ENCODE measurements around the gene GMPPB. TPM values are rescaled to one million over a fixed set of nuclear protein-coding genes. Genes with fewer than 3 reads are reported as not detected.
"Not testable (repeated sequence)": the region's sequence is repeated elsewhere in the genome, so short reads cannot be mapped to it uniquely, and the experiment has no call there.

The GMPPB gene
- polyA plus RNA-seq, 4 donors: 12.8 to 19.4 (median 14.1) TPM

GRCh38 chr3:49714728-49715550 is 8.8 kb downstream of the GMPPB start:
- no peak for DNase-seq (ENCODE audit: low read depth in 4 of 4, low spot score in 3 of 4)

- DNase-seq (ENCODE audit: low read depth in 4 of 4, low spot score in 3 of 4): no peak
Measured at GRCh38 chr3:49713336-49714105, 10.2 kb downstream of the GMPPB start.

GRCh38 chr3:49712631-49713317 is 11.0 kb downstream of the GMPPB start:
- no peak for DNase-seq (ENCODE audit: low read depth in 4 of 4, low spot score in 3 of 4)

- DNase-seq (ENCODE audit: low read depth in 4 of 4, low spot score in 3 of 4): no peak
Measured at GRCh38 chr3:49712166-49712565, 11.6 kb downstream of the GMPPB start.

GRCh38 chr3:49711489-49711888 is 12.3 kb downstream of the GMPPB start:
- DNase-seq (ENCODE audit: low read depth in 4 of 4, low spot score in 3 of 4): no peak

GRCh38 chr3:49709852-49710251 is 13.9 kb downstream of the GMPPB start:
- no peak for DNase-seq (ENCODE audit: low read depth in 4 of 4, low spot score in 3 of 4)

- no peak for DNase-seq (ENCODE audit: low read depth in 4 of 4, low spot score in 3 of 4)
Measured at GRCh38 chr3:49707113-49707480, 16.7 kb downstream of the GMPPB start.

- no peak for DNase-seq (ENCODE audit: low read depth in 4 of 4, low spot score in 3 of 4)
Measured at GRCh38 chr3:49706456-49707112, 17.2 kb downstream of the GMPPB start.

- no peak for DNase-seq (ENCODE audit: low read depth in 4 of 4, low spot score in 3 of 4)
Measured at GRCh38 chr3:49705390-49705960, 18.3 kb downstream of the GMPPB start.

GRCh38 chr3:49704629-49705028 is 19.1 kb downstream of the GMPPB start:
- DNase-seq (ENCODE audit: low read depth in 4 of 4, low spot score in 3 of 4): no peak

GRCh38 chr3:49703956-49704355 is 19.8 kb downstream of the GMPPB start:
- DNase-seq (ENCODE audit: low read depth in 4 of 4, low spot score in 3 of 4): no peak

GRCh38 chr3:49703443-49703927 is 20.3 kb downstream of the GMPPB start:
- no peak for DNase-seq (ENCODE audit: low read depth in 4 of 4, low spot score in 3 of 4)

GRCh38 chr3:49702672-49703071 is 21.1 kb downstream of the GMPPB start:
- DNase-seq (ENCODE audit: low read depth in 4 of 4, low spot score in 3 of 4): no peak

GRCh38 chr3:49701388-49702077 is 22.2 kb downstream of the GMPPB start:
- no peak for DNase-seq (ENCODE audit: low read depth in 4 of 4, low spot score in 3 of 4)

- DNase-seq (ENCODE audit: low read depth in 4 of 4, low spot score in 3 of 4): no peak
Measured at GRCh38 chr3:49700453-49701128, 23.2 kb downstream of the GMPPB start.

GRCh38 chr3:49700014-49700413 is 23.7 kb downstream of the GMPPB start:
- DNase-seq (ENCODE audit: low read depth in 4 of 4, low spot score in 3 of 4): no peak

GRCh38 chr3:49699281-49699979 is 24.3 kb downstream of the GMPPB start:
- DNase-seq (ENCODE audit: low read depth in 4 of 4, low spot score in 3 of 4): no peak

GRCh38 chr3:49695350-49696015 is 28.3 kb downstream of the GMPPB start:
- not testable (repeated sequence) for DNase-seq (ENCODE audit: low read depth in 4 of 4, low spot score in 3 of 4)
